ENCODE measurements around the gene KPNA6. TPM values are rescaled to one million over a fixed set of nuclear protein-coding genes. Genes with fewer than 3 reads are reported as not detected.
A peak's percentile ranks its signal among the peaks of the same experiment; 100 is the strongest.

KPNA6 gene
- total and polyA plus RNA-seq, 9 of the 15 experiments (the other 6 are each of a cell fraction or from before 2014, with no cell fraction given), result 20.1 to 54.6 (median 32.2) TPM

DNA sequence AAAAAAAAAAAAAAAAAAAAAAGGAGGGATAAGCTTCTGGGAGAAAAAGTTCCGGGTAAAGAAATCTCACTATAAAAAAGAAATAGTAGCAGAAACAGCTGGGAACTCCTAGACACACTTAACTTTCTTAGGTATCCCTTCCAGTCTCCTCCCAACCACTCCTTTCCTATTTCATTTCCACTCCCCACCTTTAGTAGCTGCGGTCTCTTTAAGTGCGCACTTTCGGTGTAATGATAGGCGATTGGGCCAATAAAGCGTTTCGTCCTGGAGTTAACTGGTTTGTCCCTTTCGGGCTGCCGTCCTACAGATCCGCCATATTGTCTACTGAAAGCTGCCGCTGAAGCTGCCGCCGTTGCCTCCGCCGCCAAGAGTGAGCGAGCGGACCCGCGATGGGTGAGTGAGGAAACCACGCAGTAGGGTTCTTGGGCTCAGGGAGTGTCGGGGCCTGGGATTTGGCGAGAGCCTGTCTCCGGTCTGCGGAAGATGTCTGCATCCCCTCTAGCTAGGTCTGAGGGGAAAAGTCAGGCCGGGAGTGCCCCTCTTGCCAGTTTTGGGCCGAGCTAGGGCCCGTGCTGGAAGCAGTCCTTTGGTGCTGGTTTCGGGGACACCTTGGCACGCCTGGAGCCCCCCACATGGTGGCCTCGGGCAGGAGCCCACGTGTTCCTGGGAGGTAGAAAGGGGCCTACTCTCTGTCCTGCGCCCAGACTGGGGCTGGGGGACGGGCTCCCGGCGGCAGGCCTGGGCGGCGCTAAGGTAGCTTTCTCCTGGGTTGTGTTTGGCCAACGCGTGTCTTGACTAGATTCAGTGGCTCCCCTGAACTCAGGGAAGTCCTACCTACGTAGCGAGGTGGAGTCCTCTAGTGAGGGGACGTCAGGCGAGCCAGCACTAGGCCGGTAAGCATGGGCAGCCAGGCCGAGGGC, at the start of gene KPNA6 (continued):
- TF ChIP-seq, protein P1, sequence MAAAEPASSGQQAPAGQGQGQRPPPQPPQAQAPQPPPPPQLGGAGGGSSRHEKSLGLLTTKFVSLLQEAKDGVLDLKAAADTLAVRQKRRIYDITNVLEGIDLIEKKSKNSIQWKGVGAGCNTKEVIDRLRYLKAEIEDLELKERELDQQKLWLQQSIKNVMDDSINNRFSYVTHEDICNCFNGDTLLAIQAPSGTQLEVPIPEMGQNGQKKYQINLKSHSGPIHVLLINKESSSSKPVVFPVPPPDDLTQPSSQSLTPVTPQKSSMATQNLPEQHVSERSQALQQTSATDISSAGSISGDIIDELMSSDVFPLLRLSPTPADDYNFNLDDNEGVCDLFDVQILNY (CRISPR knock-in tag; IDR thresholded peaks at IDR 0.05), result peak; percentile 81
- TF ChIP-seq TAF15 (IDR thresholded peaks at IDR 0.05; ENCODE audit: low read depth, low read length) (no peak), ATF1 (CRISPR knock-in tag; IDR thresholded peaks at IDR 0.05) (no peak), ATF1 (tag; IDR thresholded peaks at IDR 0.05) (peak; percentile 41), ZNF143 (CRISPR knock-in tag; IDR thresholded peaks at IDR 0.05) (peak; percentile 52; the same call in 1 of the 2 replicates), KAT2B (IDR thresholded peaks at IDR 0.05; ENCODE audit: low read depth, low read length) (peak; percentile 24), CBX3 (IDR thresholded peaks at IDR 0.05; ENCODE audit: borderline replicate concordance in 1 of 2, low read length in 2 of 2) (peak in 1 of 2 experiments; percentile 79; a peak in 2 of 3 replicates)
- TF ChIP-seq, protein P2, sequence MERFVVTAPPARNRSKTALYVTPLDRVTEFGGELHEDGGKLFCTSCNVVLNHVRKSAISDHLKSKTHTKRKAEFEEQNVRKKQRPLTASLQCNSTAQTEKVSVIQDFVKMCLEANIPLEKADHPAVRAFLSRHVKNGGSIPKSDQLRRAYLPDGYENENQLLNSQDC (CRISPR knock-in tag; IDR thresholded peaks at IDR 0.05), result 0 out of 2 replicates have a peak, but pooled peaks have one; percentile 44
- TF ChIP-seq, protein P3, sequence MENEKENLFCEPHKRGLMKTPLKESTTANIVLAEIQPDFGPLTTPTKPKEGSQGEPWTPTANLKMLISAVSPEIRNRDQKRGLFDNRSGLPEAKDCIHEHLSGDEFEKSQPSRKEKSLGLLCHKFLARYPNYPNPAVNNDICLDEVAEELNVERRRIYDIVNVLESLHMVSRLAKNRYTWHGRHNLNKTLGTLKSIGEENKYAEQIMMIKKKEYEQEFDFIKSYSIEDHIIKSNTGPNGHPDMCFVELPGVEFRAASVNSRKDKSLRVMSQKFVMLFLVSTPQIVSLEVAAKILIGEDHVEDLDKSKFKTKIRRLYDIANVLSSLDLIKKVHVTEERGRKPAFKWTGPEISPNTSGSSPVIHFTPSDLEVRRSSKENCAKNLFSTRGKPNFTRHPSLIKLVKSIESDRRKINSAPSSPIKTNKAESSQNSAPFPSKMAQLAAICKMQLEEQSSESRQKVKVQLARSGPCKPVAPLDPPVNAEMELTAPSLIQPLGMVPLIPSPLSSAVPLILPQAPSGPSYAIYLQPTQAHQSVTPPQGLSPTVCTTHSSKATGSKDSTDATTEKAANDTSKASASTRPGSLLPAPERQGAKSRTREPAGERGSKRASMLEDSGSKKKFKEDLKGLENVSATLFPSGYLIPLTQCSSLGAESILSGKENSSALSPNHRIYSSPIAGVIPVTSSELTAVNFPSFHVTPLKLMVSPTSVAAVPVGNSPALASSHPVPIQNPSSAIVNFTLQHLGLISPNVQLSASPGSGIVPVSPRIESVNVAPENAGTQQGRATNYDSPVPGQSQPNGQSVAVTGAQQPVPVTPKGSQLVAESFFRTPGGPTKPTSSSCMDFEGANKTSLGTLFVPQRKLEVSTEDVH (IDR thresholded peaks at IDR 0.05; ENCODE audit: low read depth, partially characterized antibody), result peak; percentile 32
- TF ChIP-seq, protein P4, sequence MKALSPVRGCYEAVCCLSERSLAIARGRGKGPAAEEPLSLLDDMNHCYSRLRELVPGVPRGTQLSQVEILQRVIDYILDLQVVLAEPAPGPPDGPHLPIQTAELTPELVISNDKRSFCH (CRISPR knock-in tag; IDR thresholded peaks at IDR 0.05), result no peak
- TF ChIP-seq, protein P4 (tag; IDR thresholded peaks at IDR 0.05), result peak; percentile 61; the same call in 1 of the 2 replicates
- TF ChIP-seq, protein P5, sequence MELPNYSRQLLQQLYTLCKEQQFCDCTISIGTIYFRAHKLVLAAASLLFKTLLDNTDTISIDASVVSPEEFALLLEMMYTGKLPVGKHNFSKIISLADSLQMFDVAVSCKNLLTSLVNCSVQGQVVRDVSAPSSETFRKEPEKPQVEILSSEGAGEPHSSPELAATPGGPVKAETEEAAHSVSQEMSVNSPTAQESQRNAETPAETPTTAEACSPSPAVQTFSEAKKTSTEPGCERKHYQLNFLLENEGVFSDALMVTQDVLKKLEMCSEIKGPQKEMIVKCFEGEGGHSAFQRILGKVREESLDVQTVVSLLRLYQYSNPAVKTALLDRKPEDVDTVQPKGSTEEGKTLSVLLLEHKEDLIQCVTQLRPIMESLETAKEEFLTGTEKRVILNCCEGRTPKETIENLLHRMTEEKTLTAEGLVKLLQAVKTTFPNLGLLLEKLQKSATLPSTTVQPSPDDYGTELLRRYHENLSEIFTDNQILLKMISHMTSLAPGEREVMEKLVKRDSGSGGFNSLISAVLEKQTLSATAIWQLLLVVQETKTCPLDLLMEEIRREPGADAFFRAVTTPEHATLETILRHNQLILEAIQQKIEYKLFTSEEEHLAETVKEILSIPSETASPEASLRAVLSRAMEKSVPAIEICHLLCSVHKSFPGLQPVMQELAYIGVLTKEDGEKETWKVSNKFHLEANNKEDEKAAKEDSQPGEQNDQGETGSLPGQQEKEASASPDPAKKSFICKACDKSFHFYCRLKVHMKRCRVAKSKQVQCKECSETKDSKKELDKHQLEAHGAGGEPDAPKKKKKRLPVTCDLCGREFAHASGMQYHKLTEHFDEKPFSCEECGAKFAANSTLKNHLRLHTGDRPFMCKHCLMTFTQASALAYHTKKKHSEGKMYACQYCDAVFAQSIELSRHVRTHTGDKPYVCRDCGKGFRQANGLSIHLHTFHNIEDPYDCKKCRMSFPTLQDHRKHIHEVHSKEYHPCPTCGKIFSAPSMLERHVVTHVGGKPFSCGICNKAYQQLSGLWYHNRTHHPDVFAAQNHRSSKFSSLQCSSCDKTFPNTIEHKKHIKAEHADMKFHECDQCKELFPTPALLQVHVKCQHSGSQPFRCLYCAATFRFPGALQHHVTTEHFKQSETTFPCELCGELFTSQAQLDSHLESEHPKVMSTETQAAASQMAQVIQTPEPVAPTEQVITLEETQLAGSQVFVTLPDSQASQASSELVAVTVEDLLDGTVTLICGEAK (IDR thresholded peaks at IDR 0.05), result peak; percentile 85
- TF ChIP-seq, protein P5 (CRISPR knock-in tag; IDR thresholded peaks at IDR 0.05), result peak; percentile 70
